Endothelial cell of umbilical vein (primary cell): Measurements from ENCODE around the gene TYK2. TPM values are rescaled to one million over a fixed set of nuclear protein-coding genes. Genes with fewer than 3 reads are reported as not detected.

Experiments used
- BruUV-seq: library from RNA; stranded (reverse); fragments of 400-500 nt; replicated peaks from 2 replicates; lab custom pipeline; 2021; lab: Mats Ljungman, UMichigan
- CTCF ChIA-PET: fragments of 300-600, 350-600 bp; sonication (Branson Sonifier 250); formaldehyde crosslinking; loops from one replicate; lab custom pipeline; 2021; ENCODE audit warnings: antibody characterized with exemption, inconsistent platforms; lab: Charles Lee
- POLR2A ChIA-PET: fragments of 300-600, 350-600 bp; sonication (Branson Sonifier 250); formaldehyde crosslinking; loops from one replicate; lab custom pipeline; 2021; ENCODE audit warnings: antibody characterized with exemption, inconsistent platforms; lab: Charles Lee
- DNase-seq: peaks from one replicate; pipeline ENCODE4 v3.0.0-alpha.2; 2011; ENCODE audit warnings: low read depth, low spot score
- FAIRE-seq: peaks from 2 replicates; lab custom pipeline; 2011; peaks lifted over from hg19 to GRCh38; lab: Jason Lieb, UNC
- H2AFZ ChIP-seq: 2 replicates; pipeline ENCODE4 v1.6.0; 2012; ENCODE audit warnings: low read depth, low read length, control low read depth, inconsistent platforms
- H3K27ac ChIP-seq: 2 replicates; pipeline ENCODE4 v1.5.1; 2011; ENCODE audit warnings: low read depth, mild to moderate bottlenecking, control low read depth, low read length, moderate library complexity; ENCODE audit not compliant: insufficient read depth
- H3K27me3 ChIP-seq, 2 experiments: 2 replicates each; pipeline versions ENCODE4 v1.6.0 to v1.6.1; 2011; ENCODE audit warnings: low read length in 2 of 2, mixed read lengths in 1 of 2; ENCODE audit not compliant: control insufficient read depth in 2 of 2, insufficient read depth in 2 of 2
- H3K36me3 ChIP-seq, 2 experiments: 2 replicates in 1 of 2; 3 replicates in 1 of 2; pipeline ENCODE4 v1.5.1; 2011; ENCODE audit warnings: low read length in 2 of 2, mild to moderate bottlenecking in 1 of 2, moderate library complexity in 1 of 2; ENCODE audit not compliant: control insufficient read depth in 2 of 2, insufficient read depth in 2 of 2; ENCODE audit errors: extremely low read depth in 1 of 2
- H3K4me1 ChIP-seq: 3 replicates; pipeline ENCODE4 v1.5.1; 2011; ENCODE audit warnings: mild to moderate bottlenecking, low read length; ENCODE audit not compliant: control insufficient read depth, insufficient read depth; ENCODE audit errors: extremely low read depth
- H3K4me2 ChIP-seq: 2 replicates; pipeline ENCODE4 v1.6.1; 2011; ENCODE audit warnings: low read length, control low read depth, mixed read lengths; ENCODE audit not compliant: insufficient read depth
- H3K4me3 ChIP-seq, 3 experiments: fragments of 200-600 bp in 1 of 3; sonication (generic), shearing (Covaris generic) in 1 of 3; replicated peaks in 1 of 3; 2 replicates each; pipeline ENCODE4 v1.5.1; 2011 to 2016; ENCODE audit warnings: control low read depth in 3 of 3, low read length in 3 of 3, mild to moderate bottlenecking in 2 of 3, inconsistent platforms in 1 of 3, low read depth in 1 of 3, moderate library complexity in 1 of 3; ENCODE audit not compliant: insufficient read depth in 1 of 3
- H3K79me2 ChIP-seq: 2 replicates; pipeline ENCODE4 v1.6.0; 2012; ENCODE audit warnings: low read length, inconsistent platforms; ENCODE audit not compliant: control insufficient read depth, insufficient read depth
- H3K9ac ChIP-seq: replicated peaks from 2 replicates; pipeline ENCODE3; 2011; ENCODE audit warnings: low read length, control low read depth; ENCODE audit not compliant: insufficient read depth; ENCODE audit errors: extremely low read depth
- H3K9me1 ChIP-seq: replicated peaks from 3 replicates; pipeline ENCODE4 v1.6.0; 2011; ENCODE audit warnings: mild to moderate bottlenecking, low read length; ENCODE audit not compliant: control insufficient read depth, insufficient read depth; ENCODE audit errors: extremely low read depth
- H3K9me3 ChIP-seq: replicated peaks from 2 replicates; pipeline ENCODE4 v1.5.1; 2012; ENCODE audit warnings: low read length, inconsistent platforms; ENCODE audit not compliant: control insufficient read depth, insufficient read depth
- H4K20me1 ChIP-seq: replicated peaks from 2 replicates; pipeline ENCODE3; 2011; ENCODE audit warnings: mild to moderate bottlenecking, low read length; ENCODE audit not compliant: control insufficient read depth, insufficient read depth; ENCODE audit errors: extremely low read depth
- CTCF ChIP-seq, 2 donors: IDR thresholded peaks; 1 replicate in 1 of 2; 2 replicates in 1 of 2; pipeline ENCODE4 v1.5.1; 2011; ENCODE audit warnings: low read length in 2 of 2, mild to moderate bottlenecking in 2 of 2, moderate library complexity in 2 of 2, control low read depth in 1 of 2, inconsistent platforms in 1 of 2, low read depth in 1 of 2; ENCODE audit not compliant: insufficient read depth in 1 of 2; ENCODE audit errors: extremely low read depth in 1 of 2
- EZH2 ChIP-seq: IDR thresholded peaks from 2 replicates; pipeline ENCODE4 v1.6.1; 2012; ENCODE audit warnings: borderline replicate concordance, low read depth, mild to moderate bottlenecking, moderate library complexity, low read length, inconsistent platforms; ENCODE audit not compliant: severe bottlenecking
- FOS ChIP-seq: IDR thresholded peaks from 2 replicates; pipeline ENCODE4 v1.6.1; 2011; ENCODE audit warnings: mild to moderate bottlenecking, low read length, moderate library complexity, borderline replicate concordance; ENCODE audit not compliant: insufficient read depth
- GATA2 ChIP-seq: IDR thresholded peaks from 2 replicates; pipeline ENCODE4 v1.7.0; 2011; ENCODE audit warnings: low read depth, mild to moderate bottlenecking, moderate library complexity, mixed read lengths, low read length; ENCODE audit not compliant: insufficient read length, insufficient read depth
- JUN ChIP-seq: IDR thresholded peaks from 2 replicates; pipeline ENCODE4 v1.6.1; 2011; ENCODE audit warnings: borderline replicate concordance, low read depth; ENCODE audit not compliant: insufficient read length, insufficient read depth
- MAX ChIP-seq: IDR thresholded peaks from 2 replicates; pipeline ENCODE4 v1.6.1; 2011; ENCODE audit not compliant: insufficient read depth, insufficient read length
- MYC ChIP-seq: IDR thresholded peaks from one replicate; pipeline ENCODE4 v1.6.1; 2011; ENCODE audit warnings: mild to moderate bottlenecking, low read depth, low read length
- POLR2A ChIP-seq: IDR thresholded peaks from 2 replicates; pipeline ENCODE4 v1.6.1; 2012; ENCODE audit warnings: low read depth, mild to moderate bottlenecking, control low read depth, low read length
- POLR2AphosphoS5 ChIP-seq: IDR thresholded peaks from 2 replicates; pipeline ENCODE4 v1.6.1; 2012; ENCODE audit warnings: low read depth, mild to moderate bottlenecking, control low read depth, low read length, moderate library complexity; ENCODE audit not compliant: insufficient read depth
- dilution Hi-C: fragments of 300-500 bp; cut with MboI; formaldehyde crosslinking; loops from one replicate; pipeline ENCODE4 v1.15.0; 2019; ENCODE audit warnings: low sequenced_read_pairs; ENCODE audit not compliant: extremely low pct_ligation_motif_present
- intact Hi-C: fragments of 100-400 bp; cut with micrococcal nuclease; formaldehyde crosslinking; loops from one replicate; pipeline ENCODE4 v1.10.0; 2022
- polyA plus RNA-seq, 4 experiments: library from polyadenylated mRNA; depleted of rRNA in 3 of 4; stranded (reverse) in 3 of 4; unstranded in 1 of 4; fragments of >200 nt; gene quantifications; 2 replicates each; pipeline versions ENCODE4 v1.2.1 to v1.2.3, GENCODE V29; 2011 to 2012; ENCODE audit warnings: missing spikeins in 1 of 4
- total RNA-seq: library from RNA; stranded (reverse); gene quantifications from 2 replicates; pipeline ENCODE4 v1.2.3, GENCODE V29; 2021

The TYK2 gene
- total and polyA plus RNA-seq, 2 donors (not counting 3 experiments of a cell fraction or from before 2014, with no cell fraction given): 92.9 to 138 TPM

GRCh38 chr19:10346509-10346908 lies 33.9 kb downstream of the TYK2 start:
- H3K9me1 ChIP-seq: no peaks in the 10 kb centered on the region
- H3K4me3 ChIP-seq: no peak overlapping the region
- H3K4me1 ChIP-seq: no peaks in the 10 kb centered on the region
- no peaks in the 10 kb centered on the region for H4K20me1 ChIP-seq
- H3K79me2 ChIP-seq: no peaks in the 10 kb centered on the region
- CTCF ChIA-PET: no interaction called here
- intact Hi-C loops: no loop called here
- no peaks in the 10 kb centered on the region for H3K27me3 ChIP-seq
- no peak overlapping the region for H2AFZ ChIP-seq
- no TSS peak for BruUV-seq
- H3K9ac ChIP-seq: no peak overlapping the region
- TF ChIP-seq CTCF (IDR thresholded peaks at IDR 0.05; ENCODE audit: extremely low read depth in 1 of 2, insufficient read depth in 1 of 2, low read depth in 1 of 2, low read length in 2 of 2): no peak
- no peak for TF ChIP-seq MYC
- TF ChIP-seq FOS: no peak
- TF ChIP-seq POLR2AphosphoS5: no peak
- no peak for TF ChIP-seq JUN
- TF ChIP-seq GATA2: no peak
- TF ChIP-seq POLR2A: no peak
- no peak for TF ChIP-seq EZH2
- TF ChIP-seq MAX: no peak
- no peak for DNase-seq
- no peak overlapping the region for H3K4me2 ChIP-seq
- dilution Hi-C loops: no loop called here
- H3K36me3 ChIP-seq: peaks cover 0 to 8% of the 10 kb centered on the region in 2 experiments
- H3K9me3 ChIP-seq: no peaks in the 10 kb centered on the region
- no peak for FAIRE-seq
- POLR2A ChIA-PET: no interaction called here
- no peak overlapping the region for H3K27ac ChIP-seq
